Neural cell (in vitro differentiated cells): Measurements from ENCODE around the gene SLC7A14. TPM values are rescaled to one million over a fixed set of nuclear protein-coding genes. Genes with fewer than 3 reads are reported as not detected.

ENCODE experiments used
- H2AFZ ChIP-seq: fragments of 200-600, 300-800 bp; sonication (generic), shearing (Covaris generic); 2 replicates; pipeline ENCODE4 v1.6.0; 2014; ENCODE audit warnings: low read depth, mild to moderate bottlenecking, antibody characterized with exemption, low read length, moderate library complexity
- H3F3A ChIP-seq: fragments of 200-600 bp; shearing (Covaris generic); 2 replicates; pipeline ENCODE4 v1.6.1; 2016; ENCODE audit warnings: mild to moderate bottlenecking, moderate library complexity, mixed read lengths, antibody characterized with exemption, low read length; ENCODE audit not compliant: insufficient read depth, poor library complexity, severe bottlenecking
- H3K27ac ChIP-seq: fragments of 200-600, 300-800 bp; sonication (generic), shearing (Covaris generic); 2 replicates; pipeline ENCODE4 v1.5.1; 2014; ENCODE audit warnings: mild to moderate bottlenecking, low read length, moderate library complexity
- H3K27me3 ChIP-seq: fragments of 300-800, 200-600 bp; sonication (generic), shearing (Covaris generic); 2 replicates; pipeline ENCODE4 v1.6.0; 2014; ENCODE audit warnings: mild to moderate bottlenecking, low read depth, low read length, moderate library complexity; ENCODE audit not compliant: insufficient read depth
- H3K36me3 ChIP-seq: fragments of 300-800, 200-600 bp; sonication (generic), shearing (Covaris generic); 2 replicates; pipeline ENCODE4 v1.5.1; 2014; ENCODE audit warnings: mild to moderate bottlenecking, antibody characterized with exemption, low read length, moderate library complexity; ENCODE audit not compliant: insufficient read depth
- H3K4me2 ChIP-seq: fragments of 300-800, 200-600 bp; sonication (generic), shearing (Covaris generic); 2 replicates; pipeline ENCODE4 v1.6.0; 2014; ENCODE audit warnings: mild to moderate bottlenecking, low read length
- H3K4me3 ChIP-seq: fragments of 300-800, 200-600 bp; sonication (generic), shearing (Covaris generic); 2 replicates; pipeline ENCODE4 v1.5.1; 2014; ENCODE audit warnings: mild to moderate bottlenecking, low read length, moderate library complexity
- H3K79me2 ChIP-seq: fragments of 200-600 bp; shearing (Covaris generic); replicated peaks from 2 replicates; pipeline ENCODE4 v1.6.0; 2014; ENCODE audit warnings: mild to moderate bottlenecking, low read length, moderate library complexity; ENCODE audit not compliant: insufficient read depth
- H3K9ac ChIP-seq: fragments of 300-800, 200-600 bp; sonication (generic), shearing (Covaris generic); 2 replicates; pipeline ENCODE4 v1.6.1; 2016; ENCODE audit warnings: mild to moderate bottlenecking, low read length, mixed read lengths
- H3K9me2 ChIP-seq: fragments of 200-600 bp; shearing (Covaris generic); 2 replicates; pipeline ENCODE4 v1.6.1; 2016; ENCODE audit warnings: mild to moderate bottlenecking, low read length, mixed read lengths; ENCODE audit not compliant: insufficient read depth
- H3K9me3 ChIP-seq: fragments of 200-600, 300-800 bp; sonication (generic), shearing (Covaris generic); 2 replicates; pipeline ENCODE4 v1.6.1; 2016; ENCODE audit warnings: mild to moderate bottlenecking, mixed run types, low read length, moderate library complexity, mixed read lengths
- H4K20me1 ChIP-seq: fragments of 200-600 bp; shearing (Covaris generic); 2 replicates; pipeline ENCODE4 v1.6.1; 2016; ENCODE audit warnings: mild to moderate bottlenecking, mixed run types; ENCODE audit not compliant: insufficient read depth
- EP300 ChIP-seq: fragments of 450-650 bp; conservative IDR thresholded peaks from 2 replicates; pipeline ENCODE4 v1.6.1; 2014; ENCODE audit warnings: antibody characterized with exemption, mild to moderate bottlenecking, moderate library complexity; ENCODE audit not compliant: poor library complexity, severe bottlenecking
- EZH2 ChIP-seq: fragments of 200-600, 300-800 bp; shearing (Covaris generic), sonication (generic); IDR thresholded peaks from 2 replicates; pipeline ENCODE4 v1.6.1; 2014; ENCODE audit warnings: antibody characterized with exemption, low read length, borderline replicate concordance, mild to moderate bottlenecking; ENCODE audit not compliant: insufficient read depth, poor library complexity, severe bottlenecking
- MXI1 ChIP-seq: fragments of 450-650 bp; conservative IDR thresholded peaks from 2 replicates; pipeline ENCODE4 v1.6.1; 2014; ENCODE audit warnings: antibody characterized with exemption, mild to moderate bottlenecking; ENCODE audit not compliant: poor library complexity, severe bottlenecking
- POLR2AphosphoS5 ChIP-seq: IDR thresholded peaks from 2 replicates; pipeline ENCODE4 v1.6.1; 2012
- RAD21 ChIP-seq: fragments of 450-650 bp; conservative IDR thresholded peaks from 2 replicates; pipeline ENCODE4 v1.6.1; 2014; ENCODE audit warnings: antibody characterized with exemption, mild to moderate bottlenecking, moderate library complexity
- SMC3 ChIP-seq: fragments of 450-650 bp; conservative IDR thresholded peaks from 2 replicates; pipeline ENCODE4 v1.6.1; 2014; ENCODE audit warnings: antibody characterized with exemption, mild to moderate bottlenecking, moderate library complexity; ENCODE audit not compliant: poor library complexity
- TAF1 ChIP-seq: IDR thresholded peaks from 2 replicates; pipeline ENCODE4 v1.6.1; 2012; ENCODE audit warnings: low read depth
- polyA plus RNA-seq: library from polyadenylated mRNA; depleted of rRNA; stranded (reverse); fragments of >200 nt; gene quantifications from 2 replicates; pipeline ENCODE4 v1.2.3, GENCODE V29; 2014
- TF ChIP-seq, protein P1 (sequence below): IDR thresholded peaks from 2 replicates; pipeline ENCODE4 v1.6.1; 2012; ENCODE audit warnings: borderline replicate concordance
- TF ChIP-seq, protein P2 (sequence below): fragments of 450-650 bp; IDR thresholded peaks from 2 replicates; pipeline ENCODE4 v1.5.1; 2014; ENCODE audit warnings: antibody characterized with exemption, mild to moderate bottlenecking, moderate library complexity; ENCODE audit not compliant: poor library complexity, severe bottlenecking

SLC7A14 gene
- polyA plus RNA-seq, 1 donor from 2014 or later, result 5.1 TPM

DNA sequence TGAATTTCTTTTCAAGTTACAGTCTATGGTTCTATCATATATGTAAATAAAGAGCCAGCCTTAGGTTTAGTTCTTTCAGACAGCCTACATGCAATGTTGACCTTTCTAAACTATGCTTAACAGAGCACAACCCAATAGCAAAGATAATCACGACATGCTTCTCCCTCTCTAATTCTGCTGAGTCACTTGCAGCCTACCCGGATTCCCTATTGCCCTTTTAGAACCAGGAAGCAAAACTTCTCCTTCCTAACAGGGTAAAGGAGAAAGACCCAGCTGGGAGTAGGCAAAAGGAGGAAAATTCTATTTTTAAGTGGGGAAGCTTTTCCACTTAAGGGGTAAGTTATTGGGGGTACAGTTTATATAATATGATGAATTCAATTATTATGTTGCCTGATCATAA, 79.3 kb downstream of the SLC7A14 start:
- Histone ChIP-seq H3K36me3 (no peaks in the 10 kb centered on the region), H4K20me1 (no peaks in the 10 kb centered on the region), H3K27me3 (no peaks in the 10 kb centered on the region), H2AFZ (no peak overlapping the region), H3K9me2 (no peaks in the 10 kb centered on the region), H3F3A (no peaks in the 10 kb centered on the region), H3K4me3 (no peak overlapping the region), H3K27ac (no peak overlapping the region), H3K9ac (no peak overlapping the region), H3K9me3 (no peaks in the 10 kb centered on the region), H3K4me2 (no peak overlapping the region), H3K79me2 (no peaks in the 10 kb centered on the region)
- TF ChIP-seq MXI1 (no peak), SMC3 (no peak), RAD21 (no peak), EZH2 (no peak), TAF1 (no peak), POLR2AphosphoS5 (no peak), EP300 (no peak)
- TF ChIP-seq, protein P1, sequence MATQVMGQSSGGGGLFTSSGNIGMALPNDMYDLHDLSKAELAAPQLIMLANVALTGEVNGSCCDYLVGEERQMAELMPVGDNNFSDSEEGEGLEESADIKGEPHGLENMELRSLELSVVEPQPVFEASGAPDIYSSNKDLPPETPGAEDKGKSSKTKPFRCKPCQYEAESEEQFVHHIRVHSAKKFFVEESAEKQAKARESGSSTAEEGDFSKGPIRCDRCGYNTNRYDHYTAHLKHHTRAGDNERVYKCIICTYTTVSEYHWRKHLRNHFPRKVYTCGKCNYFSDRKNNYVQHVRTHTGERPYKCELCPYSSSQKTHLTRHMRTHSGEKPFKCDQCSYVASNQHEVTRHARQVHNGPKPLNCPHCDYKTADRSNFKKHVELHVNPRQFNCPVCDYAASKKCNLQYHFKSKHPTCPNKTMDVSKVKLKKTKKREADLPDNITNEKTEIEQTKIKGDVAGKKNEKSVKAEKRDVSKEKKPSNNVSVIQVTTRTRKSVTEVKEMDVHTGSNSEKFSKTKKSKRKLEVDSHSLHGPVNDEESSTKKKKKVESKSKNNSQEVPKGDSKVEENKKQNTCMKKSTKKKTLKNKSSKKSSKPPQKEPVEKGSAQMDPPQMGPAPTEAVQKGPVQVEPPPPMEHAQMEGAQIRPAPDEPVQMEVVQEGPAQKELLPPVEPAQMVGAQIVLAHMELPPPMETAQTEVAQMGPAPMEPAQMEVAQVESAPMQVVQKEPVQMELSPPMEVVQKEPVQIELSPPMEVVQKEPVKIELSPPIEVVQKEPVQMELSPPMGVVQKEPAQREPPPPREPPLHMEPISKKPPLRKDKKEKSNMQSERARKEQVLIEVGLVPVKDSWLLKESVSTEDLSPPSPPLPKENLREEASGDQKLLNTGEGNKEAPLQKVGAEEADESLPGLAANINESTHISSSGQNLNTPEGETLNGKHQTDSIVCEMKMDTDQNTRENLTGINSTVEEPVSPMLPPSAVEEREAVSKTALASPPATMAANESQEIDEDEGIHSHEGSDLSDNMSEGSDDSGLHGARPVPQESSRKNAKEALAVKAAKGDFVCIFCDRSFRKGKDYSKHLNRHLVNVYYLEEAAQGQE, result no peak
- TF ChIP-seq, protein P2, sequence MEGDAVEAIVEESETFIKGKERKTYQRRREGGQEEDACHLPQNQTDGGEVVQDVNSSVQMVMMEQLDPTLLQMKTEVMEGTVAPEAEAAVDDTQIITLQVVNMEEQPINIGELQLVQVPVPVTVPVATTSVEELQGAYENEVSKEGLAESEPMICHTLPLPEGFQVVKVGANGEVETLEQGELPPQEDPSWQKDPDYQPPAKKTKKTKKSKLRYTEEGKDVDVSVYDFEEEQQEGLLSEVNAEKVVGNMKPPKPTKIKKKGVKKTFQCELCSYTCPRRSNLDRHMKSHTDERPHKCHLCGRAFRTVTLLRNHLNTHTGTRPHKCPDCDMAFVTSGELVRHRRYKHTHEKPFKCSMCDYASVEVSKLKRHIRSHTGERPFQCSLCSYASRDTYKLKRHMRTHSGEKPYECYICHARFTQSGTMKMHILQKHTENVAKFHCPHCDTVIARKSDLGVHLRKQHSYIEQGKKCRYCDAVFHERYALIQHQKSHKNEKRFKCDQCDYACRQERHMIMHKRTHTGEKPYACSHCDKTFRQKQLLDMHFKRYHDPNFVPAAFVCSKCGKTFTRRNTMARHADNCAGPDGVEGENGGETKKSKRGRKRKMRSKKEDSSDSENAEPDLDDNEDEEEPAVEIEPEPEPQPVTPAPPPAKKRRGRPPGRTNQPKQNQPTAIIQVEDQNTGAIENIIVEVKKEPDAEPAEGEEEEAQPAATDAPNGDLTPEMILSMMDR, result no peak

DNA sequence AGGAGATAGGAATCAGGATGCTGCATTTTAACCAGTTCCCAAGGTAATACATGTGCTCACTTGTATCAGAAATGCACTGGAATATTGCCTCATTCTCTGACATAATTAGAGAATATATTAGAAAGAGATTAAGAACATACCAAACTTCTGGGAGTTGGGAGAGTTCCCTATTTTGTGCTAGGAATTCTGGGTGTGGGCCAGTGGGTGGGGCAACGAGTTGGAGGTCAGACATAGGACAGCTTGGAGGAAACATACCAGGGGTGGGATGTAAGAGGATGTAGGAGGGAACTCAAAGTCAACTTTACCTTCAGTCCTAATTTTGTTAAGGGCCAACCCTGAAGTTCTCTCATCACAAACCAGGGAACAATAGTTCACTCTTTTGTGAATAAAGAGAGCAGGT, 83.6 kb downstream of the SLC7A14 start:
- Histone ChIP-seq H3K4me3 (no peak overlapping the region), H3K27ac (no peak overlapping the region), H3K36me3 (no peaks in the 10 kb centered on the region), H4K20me1 (no peaks in the 10 kb centered on the region), H3K9ac (no peak overlapping the region), H3F3A (no peaks in the 10 kb centered on the region), H3K27me3 (no peaks in the 10 kb centered on the region), H3K9me3 (no peaks in the 10 kb centered on the region), H2AFZ (no peak overlapping the region), H3K4me2 (no peak overlapping the region), H3K79me2 (no peaks in the 10 kb centered on the region), H3K9me2 (no peaks in the 10 kb centered on the region)
- TF ChIP-seq MXI1 (no peak), EZH2 (no peak), EP300 (no peak), TAF1 (no peak), POLR2AphosphoS5 (no peak), RAD21 (no peak), SMC3 (no peak)
- TF ChIP-seq, protein P2, result no peak
- TF ChIP-seq, protein P1, result no peak
